H9 (cell line): Measurements from ENCODE around the gene CD2AP. TPM values are rescaled to one million over a fixed set of nuclear protein-coding genes. Genes with fewer than 3 reads are reported as not detected.

ENCODE experiments used
- DNase-seq: peaks from one replicate; pipeline ENCODE4 v3.0.0-alpha.2; 2017
- H2AFZ ChIP-seq: one replicate; pipeline ENCODE4 v1.6.1; 2013; ENCODE audit warnings: mild to moderate bottlenecking, low read length, control low read depth, moderate library complexity
- H2AK5ac ChIP-seq: 2 replicates; pipeline ENCODE4 v1.6.1; 2013; ENCODE audit warnings: low read length, control low read depth, mixed read lengths; ENCODE audit not compliant: insufficient read length
- H2BK120ac ChIP-seq: one replicate; pipeline ENCODE4 v1.6.1; 2013; ENCODE audit warnings: low read depth, mild to moderate bottlenecking, low read length, control low read depth, inconsistent platforms; ENCODE audit not compliant: poor library complexity, severe bottlenecking
- H2BK12ac ChIP-seq: 2 replicates; pipeline ENCODE4 v1.6.1; 2013; ENCODE audit warnings: low read length, control low read depth, mixed read lengths, low read depth; ENCODE audit not compliant: insufficient read length
- H2BK15ac ChIP-seq: 2 replicates; pipeline ENCODE4 v1.6.1; 2013; ENCODE audit warnings: low read depth, low read length, control low read depth
- H2BK20ac ChIP-seq: one replicate; pipeline ENCODE4 v1.6.1; 2013; ENCODE audit warnings: low read depth, mild to moderate bottlenecking, low read length, control low read depth, inconsistent platforms; ENCODE audit not compliant: poor library complexity, severe bottlenecking
- H2BK5ac ChIP-seq: 2 replicates; pipeline ENCODE4 v1.6.1; 2013; ENCODE audit warnings: low read length, control low read depth, mixed read lengths; ENCODE audit not compliant: insufficient read length
- H3K14ac ChIP-seq: 2 replicates; pipeline ENCODE4 v1.6.1; 2013; ENCODE audit warnings: low read length, control low read depth; ENCODE audit not compliant: insufficient read depth
- H3K18ac ChIP-seq: 2 replicates; pipeline ENCODE4 v1.6.1; 2013; ENCODE audit warnings: low read depth, mild to moderate bottlenecking, mixed read lengths, low read length, control low read depth; ENCODE audit not compliant: insufficient read length
- H3K23ac ChIP-seq: 2 replicates; pipeline ENCODE4 v1.6.1; 2013; ENCODE audit warnings: low read length, control low read depth, mixed read lengths, low read depth; ENCODE audit not compliant: insufficient read length
- H3K23me2 ChIP-seq: 2 replicates; pipeline ENCODE4 v1.6.1; 2013; ENCODE audit warnings: low read depth, mild to moderate bottlenecking, mixed read lengths, low read length, control low read depth; ENCODE audit not compliant: insufficient read length, poor library complexity, severe bottlenecking
- H3K27ac ChIP-seq: 2 replicates; pipeline ENCODE4 v1.5.1; 2013; ENCODE audit warnings: low read length, control low read depth, mixed read lengths, low read depth; ENCODE audit not compliant: insufficient read length
- H3K27me3 ChIP-seq: 2 replicates; pipeline ENCODE4 v1.6.1; 2013; ENCODE audit warnings: low read length, control low read depth, inconsistent platforms; ENCODE audit not compliant: insufficient read depth
- H3K4ac ChIP-seq: 2 replicates; pipeline ENCODE4 v1.6.1; 2013; ENCODE audit warnings: low read depth, mild to moderate bottlenecking, control low read depth, inconsistent platforms, low read length, moderate library complexity
- H3K4me1 ChIP-seq: 2 replicates; pipeline ENCODE4 v1.6.1; 2013; ENCODE audit warnings: low read length, control low read depth, inconsistent platforms; ENCODE audit not compliant: insufficient read depth
- H3K4me2 ChIP-seq: 2 replicates; pipeline ENCODE4 v1.6.1; 2013; ENCODE audit warnings: low read length, control low read depth, mixed read lengths; ENCODE audit not compliant: insufficient read length, insufficient read depth
- H3K56ac ChIP-seq: 2 replicates; pipeline ENCODE4 v1.6.1; 2013; ENCODE audit warnings: low read depth, mild to moderate bottlenecking, mixed read lengths, low read length, control low read depth; ENCODE audit not compliant: insufficient read length
- H3K79me1 ChIP-seq: 2 replicates; pipeline ENCODE4 v1.6.1; 2013; ENCODE audit warnings: low read depth, mild to moderate bottlenecking, moderate library complexity, low read length, control low read depth, inconsistent platforms; ENCODE audit not compliant: insufficient read depth, poor library complexity, severe bottlenecking
- H3K79me2 ChIP-seq: 2 replicates; pipeline ENCODE4 v1.6.1; 2013; ENCODE audit warnings: low read length, control low read depth, inconsistent platforms; ENCODE audit not compliant: insufficient read depth
- H3K9ac ChIP-seq: 2 replicates; pipeline ENCODE4 v1.6.1; 2013; ENCODE audit warnings: low read length, control low read depth, mixed read lengths; ENCODE audit not compliant: insufficient read length; ENCODE audit errors: extremely low read depth
- H3K9me3 ChIP-seq: one replicate; pipeline ENCODE4 v1.6.1; 2013; ENCODE audit warnings: low read depth, low read length, inconsistent platforms; ENCODE audit not compliant: control insufficient read depth
- H3T11ph ChIP-seq: one replicate; pipeline ENCODE4 v1.6.1; 2013; ENCODE audit warnings: mild to moderate bottlenecking, low read length, control low read depth, inconsistent platforms
- H4K20me1 ChIP-seq: one replicate; pipeline ENCODE4 v1.6.1; 2013; ENCODE audit not compliant: control insufficient read depth, insufficient read length, insufficient read depth
- H4K5ac ChIP-seq: 2 replicates; pipeline ENCODE4 v1.6.1; 2013; ENCODE audit warnings: low read depth, mild to moderate bottlenecking, mixed read lengths, low read length, control low read depth; ENCODE audit not compliant: insufficient read length
- H4K8ac ChIP-seq: replicated peaks from 2 replicates; pipeline ENCODE4 v1.6.1; 2013; ENCODE audit warnings: low read length, control low read depth, mixed read lengths, low read depth; ENCODE audit not compliant: insufficient read length
- H4K91ac ChIP-seq: 2 replicates; pipeline ENCODE4 v1.6.1; 2013; ENCODE audit warnings: low read depth, mild to moderate bottlenecking, moderate library complexity, mixed read lengths, low read length, control low read depth; ENCODE audit not compliant: insufficient read length
- H3K27ac Mint-ChIP-seq, 3 experiments: 2 replicates in 2 of 3; 3 replicates in 1 of 3; pipeline ENCODE4 v1.8.0; 2020 to 2021; ENCODE audit warnings: mixed read lengths in 3 of 3, mild to moderate bottlenecking in 1 of 3, moderate library complexity in 1 of 3
- H3K27me3 Mint-ChIP-seq: 2 replicates; pipeline ENCODE4 v1.8.0; 2021; ENCODE audit warnings: low read depth, mild to moderate bottlenecking, moderate library complexity, mixed read lengths
- H3K36me3 Mint-ChIP-seq, 3 experiments: 2 replicates in 2 of 3; 3 replicates in 1 of 3; pipeline ENCODE4 v1.8.0; 2020 to 2021; ENCODE audit warnings: low read depth in 3 of 3, mixed read lengths in 3 of 3; ENCODE audit not compliant: insufficient read depth in 1 of 3
- H3K4me1 Mint-ChIP-seq, 2 experiments: 2 replicates each; pipeline ENCODE4 v1.8.0; 2020; ENCODE audit warnings: mixed read lengths in 2 of 2
- H3K4me3 Mint-ChIP-seq, 2 experiments: 2 replicates in 1 of 2; 3 replicates in 1 of 2; pipeline ENCODE4 v1.8.0; 2020 to 2021; ENCODE audit warnings: mild to moderate bottlenecking in 2 of 2, mixed read lengths in 2 of 2, moderate library complexity in 1 of 2
- H3K9me3 Mint-ChIP-seq, 2 experiments: 2 replicates in 1 of 2; 3 replicates in 1 of 2; pipeline ENCODE4 v1.8.0; 2020; ENCODE audit warnings: mild to moderate bottlenecking in 2 of 2, mixed read lengths in 2 of 2, moderate library complexity in 1 of 2
- CTCF ChIP-seq: fragments of 200-600 bp; sonication (generic); conservative IDR thresholded peaks from 3 replicates; pipeline ENCODE4 v1.8.0; 2021; ENCODE audit warnings: antibody characterized with exemption, mild to moderate bottlenecking
- WGBS: extraction: QIAGEN DNeasy Blood & Tissue Kit; methylation state at CpG from one replicate; pipeline ENCODE4 v1.1.7; 2013; ENCODE audit warnings: missing lambda C conversion rate, low lambda C conversion rate, mixed read lengths; ENCODE audit not compliant: insufficient read length; ENCODE audit errors: extremely low coverage; 5-methylcytosine and 5-hydroxymethylcytosine counted together
- total RNA-seq: library from RNA; stranded (reverse); gene quantifications from 2 replicates; pipeline ENCODE4 v1.2.1, GENCODE V29; 2021

The CD2AP gene
- total RNA-seq, 1 experiment from 2014 or later: 50.1 TPM

- Histone ChIP-seq H2AFZ (no peak overlapping the region), H3K56ac (no peak overlapping the region), H4K20me1 (no peaks in the 10 kb centered on the region), H2BK15ac (no peak overlapping the region), H3K4me2 (no peak overlapping the region), H2BK5ac (no peak overlapping the region), H4K8ac (no peak overlapping the region), H3K14ac (no peak overlapping the region), H3K4ac (no peak overlapping the region), H3K4me1 (no peaks in the 10 kb centered on the region), H3T11ph (no peak overlapping the region), H3K79me2 (no peaks in the 10 kb centered on the region), H3K23ac (no peak overlapping the region), H3K27ac (no peak overlapping the region), H2BK20ac (no peak overlapping the region), H4K5ac (no peak overlapping the region), H2BK12ac (no peak overlapping the region), H3K23me2 (no peaks in the 10 kb centered on the region), H3K9ac (no peak overlapping the region), H3K18ac (no peak overlapping the region), H2AK5ac (no peak overlapping the region), H4K91ac (no peak overlapping the region), H3K27me3 (no peaks in the 10 kb centered on the region), H3K79me1 (no peaks in the 10 kb centered on the region), H3K9me3 (no peaks in the 10 kb centered on the region), H2BK120ac (no peak overlapping the region)
- no peaks in the 10 kb centered on the region for H3K27me3 Mint-ChIP-seq
- H3K9me3 Mint-ChIP-seq: no peaks in the 10 kb centered on the region
- H3K4me1 Mint-ChIP-seq: peaks cover 0 to 3% of the 10 kb centered on the region in 2 experiments; a peak in 1 of 4 replicates
- no peak overlapping the region for H3K27ac Mint-ChIP-seq
- no peak for TF ChIP-seq CTCF
- DNase-seq: no peak
- no CpG with 5 or more reads among the region's 6 CpGs for WGBS
- no peak overlapping the region for H3K4me3 Mint-ChIP-seq
- no peaks in the 10 kb centered on the region for H3K36me3 Mint-ChIP-seq
Observed at GRCh38 chr6:47454713-47455396, 22.7 kb upstream of the CD2AP start.
